GM12801 (cell line): ENCODE measurements around the gene DNAH9.

Source experiments
- CTCF ChIP-seq: IDR thresholded peaks from one replicate; pipeline ENCODE4 v1.5.1; 2011; ENCODE audit warnings: control low read depth; ENCODE audit not compliant: insufficient read length; ENCODE audit errors: extremely low read depth

The DNAH9 gene

DNA sequence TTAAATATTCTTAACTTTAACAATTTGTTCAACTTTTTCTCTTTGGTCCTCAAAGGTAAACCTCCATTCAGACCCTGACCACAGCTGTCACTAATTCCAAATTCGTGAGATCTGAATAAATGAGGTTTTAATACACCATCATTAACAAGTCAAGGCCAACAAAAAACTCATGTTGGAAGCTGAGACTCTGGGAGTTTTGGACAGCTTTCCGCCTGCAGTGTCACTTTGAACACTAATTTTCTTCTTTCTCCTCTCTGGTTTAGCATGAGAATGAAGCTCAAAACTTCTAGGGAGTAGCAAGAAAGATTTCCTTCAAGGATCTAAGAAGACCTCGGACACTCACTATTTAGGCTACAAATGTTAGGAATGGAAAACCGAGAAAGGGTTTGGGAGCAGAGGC lies 32.7 kb upstream of the DNAH9 start:
- TF ChIP-seq CTCF: no peak

GRCh38 chr17:11578998-11579397 lies 19.3 kb upstream of the DNAH9 start:
- TF ChIP-seq CTCF: no peak

GRCh38 chr17:11580677-11581076 lies 17.6 kb upstream of the DNAH9 start:
- no peak for TF ChIP-seq CTCF

DNA sequence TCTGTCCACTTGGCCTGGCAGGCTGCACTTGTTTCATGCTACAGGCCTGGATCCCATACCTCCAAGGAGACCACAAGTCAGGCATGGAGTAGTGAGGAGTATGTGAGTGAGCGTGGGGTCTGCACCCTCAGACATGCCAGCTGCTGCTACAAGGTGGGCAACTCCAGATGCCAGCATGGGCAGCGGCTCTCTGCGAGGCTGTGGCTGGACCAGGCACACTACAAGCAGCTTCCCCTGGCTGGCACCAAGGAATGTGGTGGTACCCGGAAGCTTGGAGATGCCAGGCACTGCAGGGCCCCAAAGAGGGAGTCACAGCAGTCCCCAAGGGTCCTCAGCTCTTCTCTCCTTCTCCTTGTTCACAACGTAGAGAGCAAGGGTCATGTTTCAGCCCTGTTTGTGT lies 16.1 kb upstream of the DNAH9 start:
- TF ChIP-seq CTCF: no peak

DNA sequence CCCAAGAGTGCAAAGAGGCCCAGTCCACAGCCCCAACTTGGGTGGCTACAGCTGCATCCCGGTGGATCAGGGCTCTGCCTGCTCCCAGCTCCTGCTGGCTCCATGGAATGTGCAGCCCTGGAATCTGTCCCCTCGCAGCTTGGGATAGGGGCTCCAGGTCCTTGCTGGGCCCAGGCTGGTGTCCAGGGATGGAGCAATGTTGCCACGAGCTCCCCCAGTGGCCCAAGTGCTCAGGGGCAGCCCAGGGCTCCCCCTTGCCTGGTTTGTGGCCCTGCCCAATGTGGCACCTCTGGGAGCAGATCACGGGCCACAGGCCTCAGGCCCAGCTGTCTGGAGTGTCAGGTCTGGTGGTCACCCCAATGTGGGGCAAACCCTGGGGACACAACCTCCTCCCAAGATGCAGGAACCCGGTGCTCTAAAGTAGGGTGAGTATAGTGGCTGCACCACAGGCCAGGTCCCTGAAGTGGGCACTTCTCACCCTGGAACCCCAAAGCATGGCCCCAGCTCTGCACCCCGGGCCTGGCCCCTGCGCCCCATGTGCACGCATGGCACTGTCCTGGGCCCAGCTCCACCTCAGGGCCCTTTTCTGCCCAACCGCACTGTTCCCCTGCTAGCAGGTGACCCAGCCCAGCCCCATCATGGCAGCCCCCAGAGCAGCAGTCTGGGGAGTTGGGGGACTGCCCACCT lies 14.8 kb upstream of the DNAH9 start:
- no peak for TF ChIP-seq CTCF

- no peak for TF ChIP-seq CTCF
Measured at GRCh38 chr17:11589716-11590115, 8.6 kb upstream of the DNAH9 start.

DNA sequence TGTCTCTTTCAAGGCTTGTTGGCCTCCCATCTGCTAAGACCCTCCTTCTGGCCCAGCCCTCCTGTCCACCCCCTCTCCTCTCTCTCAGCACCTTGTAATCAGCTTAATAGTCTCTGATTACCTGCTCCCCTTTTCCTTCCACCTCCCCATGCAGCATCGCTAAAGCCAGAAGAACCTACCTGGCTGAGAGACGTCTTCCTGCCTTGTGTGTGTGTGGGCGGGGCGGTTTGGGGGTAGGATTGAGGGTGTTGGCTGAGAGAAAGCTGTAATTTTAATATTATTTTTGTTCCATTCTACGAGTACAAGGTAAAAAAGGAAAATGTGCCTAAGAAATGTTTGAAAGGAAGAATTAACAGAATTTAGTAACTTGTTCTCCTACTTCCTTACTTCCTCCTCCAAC lies 3.4 kb downstream of the DNAH9 start:
- TF ChIP-seq CTCF: no peak
